NCI-H1436 treated with DMSO at 0.1 percent for 48 hours (cell line): ENCODE measurements around the gene IP6K3.

Experiments
- DNase-seq: peaks from one replicate; lab custom pipeline; 2025; lab: John Stamatoyannopoulos, UW

The IP6K3 gene

GRCh38 chr6:33777398-33778388, 31.0 kb upstream of the IP6K3 start:
- DNase-seq = no peak

- no peak for DNase-seq
Observed at GRCh38 chr6:33776764-33777163, 30.1 kb upstream of the IP6K3 start.

GRCh38 chr6:33776186-33776585, 29.5 kb upstream of the IP6K3 start:
- DNase-seq = no peak

- no peak for DNase-seq
Observed at GRCh38 chr6:33774774-33775173, 28.1 kb upstream of the IP6K3 start.

- no peak for DNase-seq
Observed at GRCh38 chr6:33772902-33773472, 26.3 kb upstream of the IP6K3 start.

- DNase-seq = no peak
Observed at GRCh38 chr6:33772082-33772830, 25.6 kb upstream of the IP6K3 start.

GRCh38 chr6:33771146-33772081, 24.7 kb upstream of the IP6K3 start:
- DNase-seq = no peak

GRCh38 chr6:33770833-33771145, 24.1 kb upstream of the IP6K3 start:
- no peak for DNase-seq

- DNase-seq = no peak
Observed at GRCh38 chr6:33770124-33770832, 23.6 kb upstream of the IP6K3 start.

GRCh38 chr6:33769248-33769821, 22.6 kb upstream of the IP6K3 start:
- DNase-seq = no peak

GRCh38 chr6:33768644-33769120, 22.0 kb upstream of the IP6K3 start:
- no peak for DNase-seq

GRCh38 chr6:33766921-33767907, 20.5 kb upstream of the IP6K3 start:
- DNase-seq = no peak

- no peak for DNase-seq
Observed at GRCh38 chr6:33765368-33765767, 18.7 kb upstream of the IP6K3 start.

- no peak for DNase-seq
Observed at GRCh38 chr6:33764036-33764435, 17.3 kb upstream of the IP6K3 start.

- DNase-seq = no peak
Observed at GRCh38 chr6:33763483-33763882, 16.8 kb upstream of the IP6K3 start.

- DNase-seq = no peak
Observed at GRCh38 chr6:33762713-33763112, 16.0 kb upstream of the IP6K3 start.

GRCh38 chr6:33761922-33762629, 15.4 kb upstream of the IP6K3 start:
- DNase-seq = no peak

GRCh38 chr6:33761581-33761921, 14.8 kb upstream of the IP6K3 start:
- DNase-seq = no peak
